IPS-11a (cell line): Measurements from ENCODE around the gene RFTN1.

ENCODE experiments used
- H3K4me3 ChIP-seq: one replicate; pipeline ENCODE4 v1.5.1; 2013; ENCODE audit warnings: low read depth, low read length, control low read depth

The RFTN1 gene

DNA sequence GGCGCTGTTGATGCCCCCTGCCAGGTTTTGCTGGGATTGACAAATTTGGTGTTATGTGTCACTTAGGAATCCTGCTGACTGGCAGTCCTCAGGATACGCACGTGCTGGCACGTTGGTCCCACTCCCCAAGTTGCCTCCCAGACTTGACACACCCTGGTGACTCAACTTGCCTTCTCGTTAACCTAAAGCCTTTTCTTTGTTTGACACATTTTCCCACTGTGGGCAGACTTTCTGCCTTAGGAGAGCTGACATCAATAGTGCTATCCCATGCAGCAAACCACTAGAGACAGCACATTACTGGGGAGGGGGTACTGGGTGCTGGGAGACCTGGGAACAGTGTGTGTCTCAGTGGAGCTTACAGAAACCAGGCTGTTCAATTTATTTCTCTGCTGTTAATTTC, 144.2 kb downstream of the RFTN1 start:
- H3K4me3 ChIP-seq = no peak overlapping the region

DNA sequence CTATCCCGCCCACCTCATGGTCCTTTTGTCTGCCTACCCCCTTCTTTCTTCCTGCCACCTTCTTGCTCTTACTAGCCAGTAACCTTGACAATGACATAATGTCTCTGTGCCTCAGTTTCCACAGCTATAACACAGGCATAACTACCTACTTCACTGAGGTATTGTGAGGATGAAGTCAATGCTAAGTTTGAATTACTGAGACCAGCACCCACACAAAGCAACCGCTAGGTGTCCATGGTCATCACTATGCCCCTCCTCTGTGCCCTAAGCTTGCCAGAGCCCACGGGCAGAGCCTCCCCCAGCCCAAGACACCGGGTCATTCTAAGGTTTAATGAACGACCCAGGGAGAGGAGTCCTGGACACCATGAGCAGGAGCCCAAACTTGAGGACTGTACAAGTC, 146.9 kb downstream of the RFTN1 start:
- no peak overlapping the region for H3K4me3 ChIP-seq

DNA sequence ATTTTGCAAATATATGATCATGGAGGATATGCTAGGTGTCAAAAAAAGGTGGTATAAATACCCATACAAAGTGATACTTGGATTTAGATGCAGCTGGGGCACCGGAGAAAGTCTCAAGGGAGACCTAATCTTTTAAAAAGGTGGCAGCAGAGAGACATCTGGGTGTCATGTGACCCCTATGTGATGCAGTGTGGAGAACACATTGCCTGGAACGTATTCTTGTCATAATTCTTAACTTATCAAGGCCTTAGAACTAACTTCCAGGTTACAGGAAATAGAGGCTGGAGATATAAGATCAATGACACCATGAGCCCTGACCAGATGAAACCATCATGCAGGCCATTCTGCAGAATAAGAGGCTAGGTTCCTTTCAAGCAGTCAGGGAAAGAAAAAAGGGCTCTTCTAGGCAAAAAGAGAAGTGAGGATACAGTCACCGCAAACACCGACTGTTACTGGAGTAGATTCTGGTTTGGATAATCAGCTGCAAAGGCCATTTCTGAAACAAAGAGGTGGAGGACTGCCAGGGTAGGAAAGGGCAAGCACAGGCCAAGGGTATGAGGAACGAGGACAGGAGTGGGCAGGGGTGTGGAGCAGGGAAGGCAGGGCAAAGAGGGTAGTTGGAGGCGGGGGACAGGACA, 147.9 kb downstream of the RFTN1 start:
- no peak overlapping the region for H3K4me3 ChIP-seq

DNA sequence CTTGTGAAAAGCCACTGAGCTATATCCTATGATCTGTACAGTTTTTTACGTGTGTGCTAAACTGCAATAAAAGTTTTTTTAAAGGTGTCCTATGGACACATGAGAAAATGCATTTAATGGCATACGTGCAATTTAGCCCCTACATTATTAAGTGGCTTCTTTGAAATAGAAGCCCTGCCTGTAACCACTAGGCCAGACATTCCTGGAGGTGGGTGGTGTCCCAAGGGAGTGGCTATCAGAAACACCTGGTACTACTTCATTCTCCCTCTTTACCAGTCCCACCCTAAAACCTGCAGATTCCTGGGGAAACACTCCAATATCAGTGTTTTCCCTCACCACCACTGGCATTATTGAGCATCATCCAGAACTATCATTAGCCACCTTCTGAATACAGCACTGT, 148.5 kb downstream of the RFTN1 start:
- H3K4me3 ChIP-seq = no peak overlapping the region

GRCh38 chr3:16364323-16364722, 149.2 kb downstream of the RFTN1 start:
- H3K4me3 ChIP-seq = no peak overlapping the region

DNA sequence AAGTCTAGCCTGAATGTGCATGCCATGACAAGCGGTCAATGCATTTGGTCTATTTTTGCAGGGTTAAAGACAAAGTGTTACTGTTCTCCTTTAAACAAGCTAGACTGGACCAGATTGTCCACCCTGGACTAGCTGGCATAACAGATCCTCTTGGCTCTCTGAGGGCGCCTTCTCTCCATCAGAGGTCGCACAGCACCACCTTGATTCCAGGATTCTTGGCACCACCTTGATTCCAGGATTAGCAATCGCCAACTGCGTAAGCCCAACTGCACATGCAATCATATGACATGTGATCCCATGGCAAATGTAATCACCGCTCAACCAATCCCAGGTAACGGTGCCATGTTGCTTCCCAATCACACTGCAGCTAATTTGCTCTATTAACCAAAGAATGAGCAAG, 149.9 kb downstream of the RFTN1 start:
- H3K4me3 ChIP-seq = no peak overlapping the region

DNA sequence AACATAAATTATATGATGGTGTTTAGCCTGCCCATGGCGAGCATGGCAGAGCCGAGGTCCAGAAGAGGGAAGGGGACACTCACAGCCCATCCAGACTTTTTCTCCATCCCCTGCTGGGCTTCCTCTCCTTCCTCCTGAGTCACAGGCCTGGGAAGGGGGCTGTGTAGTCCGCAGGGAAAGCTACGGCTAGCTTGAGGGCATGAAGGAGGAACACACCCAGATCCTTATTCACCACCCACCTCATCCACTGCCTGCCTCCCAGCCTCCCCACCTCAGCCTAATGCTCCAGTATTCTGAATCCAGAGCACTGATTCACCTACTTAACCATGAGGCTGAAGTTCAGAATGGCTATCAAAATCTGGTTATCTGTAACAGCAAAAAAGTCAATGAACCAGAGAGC, 150.7 kb downstream of the RFTN1 start:
- no peak overlapping the region for H3K4me3 ChIP-seq

DNA sequence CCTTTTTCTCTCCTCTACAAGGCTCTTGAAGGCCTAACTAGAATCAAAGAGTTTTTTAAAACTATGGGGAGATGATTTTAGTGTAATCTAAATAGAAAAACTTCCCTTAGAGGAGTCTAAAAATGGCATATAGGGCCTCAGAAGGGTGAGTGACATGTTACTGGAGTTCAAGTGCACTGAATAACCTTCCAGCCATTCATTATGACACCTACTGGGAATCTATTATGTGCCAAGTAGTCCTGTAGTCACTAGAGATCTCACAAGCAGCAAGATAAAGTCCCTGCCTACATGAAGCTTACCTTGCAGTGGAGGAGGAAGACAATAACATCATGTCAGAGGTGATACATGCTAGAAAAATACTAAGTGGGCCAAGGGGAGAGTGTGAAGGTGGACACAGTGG, 152.4 kb downstream of the RFTN1 start:
- no peak overlapping the region for H3K4me3 ChIP-seq

DNA sequence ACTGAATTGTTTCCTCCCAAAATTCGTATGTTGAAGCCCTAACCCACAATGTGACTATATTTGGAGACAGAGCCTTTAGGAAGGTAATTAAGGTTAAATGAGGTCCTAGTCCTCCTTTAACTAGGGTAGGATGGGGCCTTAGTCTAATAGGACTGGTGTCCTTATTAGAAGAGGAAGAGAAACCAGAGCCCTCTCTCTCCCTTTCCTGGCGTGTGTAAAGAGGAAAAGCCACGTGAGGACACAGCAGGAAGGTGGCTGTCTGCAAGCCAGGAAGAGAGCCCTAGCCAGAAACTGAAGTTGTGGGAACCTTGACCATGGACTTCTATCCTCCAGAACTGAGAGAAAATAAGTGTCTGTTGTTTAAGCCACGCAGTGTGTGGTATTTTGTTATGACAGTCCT, 154.2 kb downstream of the RFTN1 start:
- no peak overlapping the region for H3K4me3 ChIP-seq

- no peak overlapping the region for H3K4me3 ChIP-seq
These were observed 155.2 kb downstream of the RFTN1 start for GRCh38 chr3:16358336-16358735.

GRCh38 chr3:16357186-16358121, 156.0 kb downstream of the RFTN1 start:
- H3K4me3 ChIP-seq = no peak overlapping the region

DNA sequence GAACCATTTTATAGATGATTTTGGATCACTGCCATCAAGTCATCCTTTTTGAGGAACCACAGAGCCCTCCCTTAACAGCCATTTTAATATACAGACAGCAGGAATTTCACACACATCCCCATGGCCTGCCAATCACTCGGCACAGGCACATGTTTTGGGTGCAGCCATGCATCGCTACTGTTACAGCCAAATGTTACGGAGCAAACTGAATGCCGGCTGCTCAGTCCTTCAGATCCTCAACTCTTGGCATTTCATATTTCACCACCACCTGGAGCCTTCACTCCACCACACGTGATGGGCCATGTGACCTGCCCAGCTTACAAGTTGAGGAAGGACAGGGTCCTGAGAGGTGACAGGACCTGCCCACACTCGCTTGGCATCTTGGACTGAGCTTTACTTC, 157.7 kb downstream of the RFTN1 start:
- no peak overlapping the region for H3K4me3 ChIP-seq

DNA sequence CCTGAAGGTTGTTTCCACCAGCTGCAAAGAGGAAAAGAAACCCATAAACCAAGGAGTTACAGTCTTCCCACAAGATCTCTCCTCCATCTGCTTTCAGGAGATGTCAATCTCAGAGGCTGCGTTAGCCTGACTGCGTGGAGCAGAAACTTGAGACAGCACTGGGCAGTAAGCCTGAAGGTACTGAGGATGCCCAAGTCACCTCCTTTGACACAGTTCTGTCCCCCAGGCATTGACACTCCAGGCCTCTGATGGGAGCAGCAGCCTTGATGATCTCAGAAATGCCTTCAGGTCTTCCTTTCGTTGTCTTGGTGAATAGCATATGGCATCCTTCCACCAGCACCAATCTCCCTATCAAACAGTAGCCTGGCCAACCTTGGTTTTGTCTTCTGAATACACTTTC, 159.2 kb downstream of the RFTN1 start:
- no peak overlapping the region for H3K4me3 ChIP-seq

GRCh38 chr3:16352428-16352827, 161.1 kb downstream of the RFTN1 start:
- H3K4me3 ChIP-seq = no peak overlapping the region

DNA sequence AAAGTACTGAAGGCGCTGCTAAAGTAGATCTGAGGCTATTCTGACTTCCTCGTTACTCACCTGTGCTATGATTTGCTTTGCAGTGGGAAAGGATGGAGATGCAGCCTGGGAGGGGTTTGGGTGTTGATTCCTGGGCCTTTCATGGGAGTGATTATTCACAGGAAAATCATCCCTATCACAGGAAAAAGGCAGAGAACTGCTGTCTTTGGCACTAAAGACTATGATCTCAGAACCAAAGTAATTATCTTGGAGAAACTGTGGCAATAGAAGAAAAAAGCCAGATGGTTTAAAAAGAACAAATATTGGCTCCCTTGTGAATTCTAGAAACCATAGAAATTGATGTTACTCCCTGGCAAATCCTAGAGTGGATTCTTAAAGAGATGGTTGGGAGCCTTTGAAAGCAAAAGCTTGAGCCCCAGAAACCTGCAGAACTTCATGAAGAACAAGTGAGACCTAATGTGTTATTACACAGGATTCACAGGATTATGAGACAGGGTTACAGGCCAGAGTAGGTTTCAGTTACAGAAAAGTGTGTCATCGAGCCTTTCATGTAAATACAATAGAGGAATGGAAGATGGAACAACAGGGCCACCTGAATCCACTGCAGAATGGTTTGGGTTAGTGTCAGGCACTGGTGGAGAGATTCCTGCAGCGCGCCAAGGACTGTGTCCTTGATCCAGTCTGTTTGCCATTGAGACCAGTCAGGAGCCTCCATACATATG, 162.7 kb downstream of the RFTN1 start:
- no peak overlapping the region for H3K4me3 ChIP-seq

GRCh38 chr3:16349986-16350596, 163.4 kb downstream of the RFTN1 start:
- no peak overlapping the region for H3K4me3 ChIP-seq

- no peak overlapping the region for H3K4me3 ChIP-seq
These were observed 166.0 kb downstream of the RFTN1 start for GRCh38 chr3:16347548-16347947.

- no peak overlapping the region for H3K4me3 ChIP-seq
These were observed 167.0 kb downstream of the RFTN1 start for GRCh38 chr3:16346413-16347081.

DNA sequence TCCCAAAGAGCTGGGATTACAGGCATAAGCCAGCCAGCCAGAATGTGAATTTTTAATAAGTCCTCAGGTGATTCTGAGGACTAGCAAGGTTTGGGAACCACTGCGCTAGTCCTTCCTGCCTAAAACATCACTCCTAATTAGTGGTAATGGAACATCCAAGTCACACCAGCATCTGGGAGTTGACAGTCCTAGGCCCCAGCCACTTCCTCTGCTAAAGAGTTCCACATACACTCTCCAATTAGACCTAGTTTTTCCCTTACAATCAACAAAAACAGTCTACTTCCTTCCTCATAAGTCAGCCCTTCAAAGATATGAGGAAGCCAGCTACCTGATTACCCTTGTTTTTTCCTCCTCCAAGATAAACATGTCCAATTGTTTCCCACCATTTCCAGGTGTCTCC, 170.4 kb downstream of the RFTN1 start:
- no peak overlapping the region for H3K4me3 ChIP-seq

DNA sequence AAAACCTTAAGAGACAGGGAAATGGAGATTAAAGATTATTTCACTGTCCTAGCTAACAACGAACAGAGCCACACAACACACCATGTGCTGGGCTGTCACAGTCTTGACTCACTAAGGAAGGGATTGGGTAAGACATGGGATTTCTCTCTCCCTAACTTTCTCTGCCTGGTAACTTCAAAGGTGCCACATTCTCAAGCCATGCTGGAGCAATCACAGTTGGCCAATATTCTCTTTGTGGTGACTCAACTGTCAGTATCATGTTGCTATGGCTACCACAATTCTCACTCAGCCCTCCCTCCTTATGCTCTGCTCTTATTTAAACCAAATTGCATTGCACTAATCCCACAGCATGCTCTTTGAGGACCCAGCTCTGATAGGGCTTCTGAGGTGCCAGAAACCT, 174.5 kb downstream of the RFTN1 start:
- H3K4me3 ChIP-seq = no peak overlapping the region
